HepG2 (cell line): ENCODE measurements around the gene SECTM1. TPM values are rescaled to one million over a fixed set of nuclear protein-coding genes. Genes with fewer than 3 reads are reported as not detected.

Experiments used
- CAMTA2 ChIP-seq: sonication (generic); formaldehyde crosslinking; IDR thresholded peaks from 2 replicates; pipeline ENCODE4 v1.4.0; 2020; ENCODE audit warnings: mild to moderate bottlenecking, missing genetic modification reagents, borderline replicate concordance
- CEBPB ChIP-seq: IDR thresholded peaks from 2 replicates; pipeline ENCODE4 v1.6.1; 2011; ENCODE audit warnings: low read depth, low read length, improper control_type of control experiment, borderline replicate concordance
- GFI1 ChIP-seq: sonication (generic); formaldehyde crosslinking; IDR thresholded peaks from 2 replicates; pipeline ENCODE4 v1.5.0; 2020; ENCODE audit warnings: missing genetic modification reagents, mild to moderate bottlenecking, borderline replicate concordance
- HHEX ChIP-seq: IDR thresholded peaks from 2 replicates; pipeline ENCODE4 v1.6.1; 2016; ENCODE audit warnings: control low read depth
- HMGA1 ChIP-seq: sonication (generic); formaldehyde crosslinking; conservative IDR thresholded peaks from 2 replicates; pipeline ENCODE4 v1.4.0; 2020; ENCODE audit warnings: missing genetic modification reagents
- KLF15 ChIP-seq: sonication (generic); formaldehyde crosslinking; IDR thresholded peaks from 2 replicates; pipeline ENCODE4 v1.8.1; 2023; ENCODE audit warnings: borderline replicate concordance, mild to moderate bottlenecking, inconsistent platforms, missing genetic modification reagents, mixed read lengths
- PHF5A ChIP-seq: IDR thresholded peaks from one replicate; pipeline ENCODE4 v1.6.1; 2018; ENCODE audit warnings: low read depth, missing genetic modification reagents; ENCODE audit not compliant: unreplicated experiment
- SPEN ChIP-seq: sonication (generic); formaldehyde crosslinking; IDR thresholded peaks from 2 replicates; pipeline ENCODE4 v1.5.1; 2020; ENCODE audit warnings: low read depth, mild to moderate bottlenecking, missing genetic modification reagents
- SRSF1 ChIP-seq: fragments of 200-400 bp; formaldehyde crosslinking; optimal IDR thresholded peaks from 2 replicates; pipeline ENCODE3; 2017; ENCODE audit warnings: mild to moderate bottlenecking, low read depth, low read length, moderate library complexity
- STAG1 ChIP-seq: sonication (generic); formaldehyde crosslinking; IDR thresholded peaks from 2 replicates; pipeline ENCODE4 v1.4.0; 2020; ENCODE audit warnings: missing genetic modification reagents
- TP53 ChIP-seq: sonication (generic); formaldehyde crosslinking; conservative IDR thresholded peaks from 2 replicates; pipeline ENCODE4 v1.4.0; 2020; ENCODE audit warnings: missing genetic modification reagents
- XBP1 ChIP-seq: sonication (generic); formaldehyde crosslinking; IDR thresholded peaks from 2 replicates; pipeline ENCODE4 v1.5.0; 2020; ENCODE audit warnings: missing genetic modification reagents
- ZC3H13 ChIP-seq: sonication (generic); formaldehyde crosslinking; IDR thresholded peaks from 2 replicates; pipeline ENCODE4 v1.8.1; 2023; ENCODE audit warnings: mild to moderate bottlenecking, missing genetic modification reagents, moderate library complexity
- ZFP82 ChIP-seq: sonication (generic); formaldehyde crosslinking; IDR thresholded peaks from 2 replicates; pipeline ENCODE4 v1.5.1; 2020; ENCODE audit warnings: mild to moderate bottlenecking, missing genetic modification reagents, borderline replicate concordance
- ZMYM2 ChIP-seq: sonication (generic); formaldehyde crosslinking; IDR thresholded peaks from 2 replicates; pipeline ENCODE4 v1.8.0; 2022; ENCODE audit warnings: mild to moderate bottlenecking, missing genetic modification reagents
- ZMYM4 ChIP-seq: sonication (generic); formaldehyde crosslinking; IDR thresholded peaks from 2 replicates; pipeline ENCODE4 v1.8.1; 2023; ENCODE audit warnings: mild to moderate bottlenecking, missing genetic modification reagents
- ZNF225 ChIP-seq: sonication (generic); formaldehyde crosslinking; IDR thresholded peaks from 2 replicates; pipeline ENCODE4 v1.4.0; 2020; ENCODE audit warnings: mild to moderate bottlenecking, missing genetic modification reagents
- ZNF563 ChIP-seq: sonication (generic); formaldehyde crosslinking; IDR thresholded peaks from 2 replicates; pipeline ENCODE4 v1.8.0; 2022; ENCODE audit warnings: mild to moderate bottlenecking, moderate library complexity, missing genetic modification reagents
- ZNF652 ChIP-seq: IDR thresholded peaks from 2 replicates; pipeline ENCODE4 v1.6.1; 2016; ENCODE audit warnings: low read depth, borderline replicate concordance
- ZNF724P ChIP-seq: sonication (generic); formaldehyde crosslinking; IDR thresholded peaks from 2 replicates; pipeline ENCODE4 v1.8.0; 2022; ENCODE audit warnings: missing genetic modification reagents, borderline replicate concordance
- ZNF792 ChIP-seq: IDR thresholded peaks from 2 replicates; pipeline ENCODE4 v1.6.1; 2016
- ZSCAN30 ChIP-seq: sonication (generic); formaldehyde crosslinking; IDR thresholded peaks from 2 replicates; pipeline ENCODE4 v1.5.0; 2020; ENCODE audit warnings: mild to moderate bottlenecking, missing genetic modification reagents
- polyA plus RNA-seq, 8 experiments: library from polyadenylated mRNA; depleted of rRNA in 3 of 8; stranded (reverse) in 7 of 8; unstranded in 1 of 8; fragments of >200 nt; fragmentation: Illumina TruSeq in 4 of 8; extraction: Trizol in 4 of 8; gene quantifications; 2 replicates each; pipeline versions ENCODE4 v1.2.1 to v1.2.3, GENCODE V29; 2011 to 2016; ENCODE audit warnings: low read depth in 4 of 8, missing spikeins in 1 of 8, mixed read lengths in 1 of 8; ENCODE audit not compliant: insufficient read depth in 1 of 8
- total RNA-seq, 5 experiments: library from RNA; depleted of rRNA; stranded (reverse); fragments of >200 nt; fragmentation: Illumina TruSeq; extraction: Trizol; gene quantifications; 2 replicates each; pipeline ENCODE4 v1.2.3, GENCODE V29; 2016; ENCODE audit warnings: low read depth in 1 of 5
- TF ChIP-seq, protein P1 (sequence below): sonication (generic); formaldehyde crosslinking; IDR thresholded peaks from 2 replicates; pipeline ENCODE4 v1.8.0; 2022; ENCODE audit warnings: missing genetic modification reagents, mild to moderate bottlenecking, borderline replicate concordance
- TF ChIP-seq, protein P2 (sequence below): sonication (generic); formaldehyde crosslinking; IDR thresholded peaks from 2 replicates; pipeline ENCODE4 v1.8.1; 2023; ENCODE audit warnings: mild to moderate bottlenecking, inconsistent platforms, moderate library complexity, missing genetic modification reagents, borderline replicate concordance
- TF ChIP-seq, protein P3 (sequence below): sonication (generic); formaldehyde crosslinking; conservative IDR thresholded peaks from 2 replicates; pipeline ENCODE4 v1.4.0; 2020; ENCODE audit warnings: missing genetic modification reagents
- TF ChIP-seq, protein P4 (sequence below): sonication (generic); formaldehyde crosslinking; IDR thresholded peaks from 2 replicates; pipeline ENCODE4 v1.4.0; 2020; ENCODE audit warnings: mild to moderate bottlenecking, missing genetic modification reagents

Gene SECTM1
- total and polyA plus RNA-seq, 2 of the 13 experiments (the other 11 are each of a cell fraction or from before 2014, with no cell fraction given), result 3.5 to 5.3 TPM

DNA sequence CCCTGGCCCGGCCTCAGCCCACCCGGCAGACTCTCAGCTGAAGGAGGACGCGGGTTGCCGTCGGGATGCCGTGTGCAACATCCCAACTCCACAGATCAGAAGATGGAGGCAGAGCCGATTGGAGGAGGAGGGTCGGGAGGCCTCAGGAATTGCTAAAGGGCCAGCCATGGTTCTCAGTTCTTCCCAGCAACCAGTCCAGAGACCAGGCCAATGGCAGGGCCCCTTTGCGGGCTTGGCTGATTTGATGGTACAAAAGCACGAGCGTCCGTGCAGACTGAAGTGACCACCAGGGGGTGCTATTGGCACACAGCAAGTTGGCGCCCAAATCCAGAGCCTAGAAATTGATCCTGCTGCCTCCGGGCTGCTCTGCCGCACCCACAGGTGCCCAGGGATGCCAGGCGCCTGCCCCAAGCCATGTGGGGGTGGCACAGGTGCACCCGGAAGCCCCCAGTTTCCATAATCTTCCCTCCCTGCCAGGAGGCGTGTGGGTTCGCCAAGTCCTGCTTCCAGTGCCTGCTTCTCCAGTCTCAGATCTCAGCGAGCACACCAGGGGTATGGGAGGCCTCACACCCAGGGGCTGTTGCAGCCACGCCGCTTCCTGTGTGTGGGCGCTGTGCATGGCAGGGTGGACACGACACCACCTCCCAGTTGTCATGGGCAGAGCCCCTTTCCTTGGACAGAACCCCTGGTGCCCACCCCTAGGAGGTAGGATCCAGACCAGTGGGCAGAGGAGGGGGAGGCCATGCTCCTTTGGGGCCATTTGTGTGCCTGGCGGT, 18.3 kb upstream of the SECTM1 start (continued):
- TF ChIP-seq CAMTA2 (CRISPR knock-in tag) (no peak), SRSF1 (peak; percentile 77), ZNF792 (CRISPR knock-in tag) (0 out of 2 replicates have a peak, but pooled peaks have one; percentile 13), ZSCAN30 (CRISPR knock-in tag) (no peak), PHF5A (CRISPR knock-in tag) (no peak), HMGA1 (CRISPR knock-in tag) (no peak), GFI1 (CRISPR knock-in tag) (no peak), TP53 (CRISPR knock-in tag) (0 out of 2 replicates have a peak, but pooled peaks have one; percentile 46), ZFP82 (peak; percentile 71; the same call in 1 of the 2 replicates), ZMYM2 (CRISPR knock-in tag) (no peak; the same call in 1 of the 2 replicates), XBP1 (CRISPR knock-in tag) (no peak), STAG1 (peak; percentile 99), ZC3H13 (no peak), ZNF652 (CRISPR knock-in tag) (no peak), ZNF563 (CRISPR knock-in tag) (peak; percentile 34; the same call in 1 of the 2 replicates), CEBPB (0 out of 2 replicates have a peak, but pooled peaks have one; percentile 2), ZNF724P (peak; percentile 69; the same call in 1 of the 2 replicates), SPEN (CRISPR knock-in tag) (no peak; the same call in 1 of the 2 replicates), ZNF225 (CRISPR knock-in tag) (peak; percentile 24; the same call in 1 of the 2 replicates), HHEX (CRISPR knock-in tag) (no peak), ZMYM4 (CRISPR knock-in tag) (peak; percentile 72), KLF15 (CRISPR knock-in tag) (0 out of 2 replicates have a peak, but pooled peaks have one; percentile 59)
- TF ChIP-seq, protein P1, sequence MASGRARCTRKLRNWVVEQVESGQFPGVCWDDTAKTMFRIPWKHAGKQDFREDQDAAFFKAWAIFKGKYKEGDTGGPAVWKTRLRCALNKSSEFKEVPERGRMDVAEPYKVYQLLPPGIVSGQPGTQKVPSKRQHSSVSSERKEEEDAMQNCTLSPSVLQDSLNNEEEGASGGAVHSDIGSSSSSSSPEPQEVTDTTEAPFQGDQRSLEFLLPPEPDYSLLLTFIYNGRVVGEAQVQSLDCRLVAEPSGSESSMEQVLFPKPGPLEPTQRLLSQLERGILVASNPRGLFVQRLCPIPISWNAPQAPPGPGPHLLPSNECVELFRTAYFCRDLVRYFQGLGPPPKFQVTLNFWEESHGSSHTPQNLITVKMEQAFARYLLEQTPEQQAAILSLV (CRISPR knock-in tag), result peak; percentile 24; the same call in 1 of the 2 replicates
- TF ChIP-seq, protein P2, sequence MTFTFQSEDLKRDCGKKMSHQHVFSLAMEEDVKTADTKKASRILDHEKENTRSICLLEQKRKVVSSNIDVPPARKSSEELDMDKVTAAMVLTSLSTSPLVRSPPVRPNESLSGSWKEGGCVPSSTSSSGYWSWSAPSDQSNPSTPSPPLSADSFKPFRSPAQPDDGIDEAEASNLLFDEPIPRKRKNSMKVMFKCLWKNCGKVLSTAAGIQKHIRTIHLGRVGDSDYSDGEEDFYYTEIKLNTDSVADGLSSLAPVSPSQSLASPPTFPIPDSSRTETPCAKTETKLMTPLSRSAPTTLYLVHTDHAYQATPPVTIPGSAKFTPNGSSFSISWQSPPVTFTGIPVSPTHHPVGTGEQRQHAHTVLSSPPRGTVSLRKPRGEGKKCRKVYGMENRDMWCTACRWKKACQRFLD, result peak; percentile 53; the same call in 1 of the 2 replicates
- TF ChIP-seq, protein P3, sequence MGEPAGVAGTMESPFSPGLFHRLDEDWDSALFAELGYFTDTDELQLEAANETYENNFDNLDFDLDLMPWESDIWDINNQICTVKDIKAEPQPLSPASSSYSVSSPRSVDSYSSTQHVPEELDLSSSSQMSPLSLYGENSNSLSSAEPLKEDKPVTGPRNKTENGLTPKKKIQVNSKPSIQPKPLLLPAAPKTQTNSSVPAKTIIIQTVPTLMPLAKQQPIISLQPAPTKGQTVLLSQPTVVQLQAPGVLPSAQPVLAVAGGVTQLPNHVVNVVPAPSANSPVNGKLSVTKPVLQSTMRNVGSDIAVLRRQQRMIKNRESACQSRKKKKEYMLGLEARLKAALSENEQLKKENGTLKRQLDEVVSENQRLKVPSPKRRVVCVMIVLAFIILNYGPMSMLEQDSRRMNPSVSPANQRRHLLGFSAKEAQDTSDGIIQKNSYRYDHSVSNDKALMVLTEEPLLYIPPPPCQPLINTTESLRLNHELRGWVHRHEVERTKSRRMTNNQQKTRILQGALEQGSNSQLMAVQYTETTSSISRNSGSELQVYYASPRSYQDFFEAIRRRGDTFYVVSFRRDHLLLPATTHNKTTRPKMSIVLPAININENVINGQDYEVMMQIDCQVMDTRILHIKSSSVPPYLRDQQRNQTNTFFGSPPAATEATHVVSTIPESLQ, result 0 out of 2 replicates have a peak, but pooled peaks have one; percentile 85
- TF ChIP-seq, protein P4, sequence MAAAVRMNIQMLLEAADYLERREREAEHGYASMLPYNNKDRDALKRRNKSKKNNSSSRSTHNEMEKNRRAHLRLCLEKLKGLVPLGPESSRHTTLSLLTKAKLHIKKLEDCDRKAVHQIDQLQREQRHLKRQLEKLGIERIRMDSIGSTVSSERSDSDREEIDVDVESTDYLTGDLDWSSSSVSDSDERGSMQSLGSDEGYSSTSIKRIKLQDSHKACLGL (CRISPR knock-in tag), result peak; percentile 56; the same call in 1 of the 2 replicates
